Stomach (tissue), 9 donors: ENCODE results near the gene SLC26A1. TPM values are rescaled to one million over a fixed set of nuclear protein-coding genes. Genes with fewer than 3 reads are reported as not detected.
"Not testable (repeated sequence)": the region's sequence is repeated elsewhere in the genome, so short reads cannot be mapped to it uniquely, and the experiment has no call there.

Experiments
- DNase-seq, 2 donors: peaks; one replicate each; pipeline versions ENCODE4 v3.0.0 to v3.0.0-alpha.2; 2013 to 2019
- H3K27ac ChIP-seq, 5 donors: fragments of 200-600 bp in 4 of 5; sonication (generic) in 4 of 5; one replicate each; pipeline ENCODE4 v1.5.1; 2013 to 2019; ENCODE audit warnings: mild to moderate bottlenecking in 1 of 5, moderate library complexity in 1 of 5
- H3K27me3 ChIP-seq, 3 donors: fragments of 200-600 bp; sonication (generic); one replicate each; pipeline ENCODE4 v1.5.1; 2017 to 2019; ENCODE audit warnings: mixed run types in 1 of 3
- H3K36me3 ChIP-seq, 4 donors: fragments of 200-600 bp; sonication (generic); 1 replicate in 3 of 4; 2 replicates in 1 of 4; pipeline ENCODE4 v1.5.1; 2016 to 2019
- H3K4me1 ChIP-seq, 4 donors: fragments of 200-600 bp; sonication (generic); one replicate each; pipeline ENCODE4 v1.5.1; 2016 to 2019
- H3K4me3 ChIP-seq, 4 donors: fragments of 200-600 bp; sonication (generic) in 3 of 4; one replicate each; pipeline ENCODE4 v1.5.1; 2016 to 2019; ENCODE audit warnings: mild to moderate bottlenecking in 1 of 4
- H3K9me3 ChIP-seq, 4 donors: fragments of 200-600 bp; sonication (generic); one replicate each; pipeline ENCODE4 v1.5.1; 2016 to 2019
- EP300 ChIP-seq: sonication (generic); formaldehyde crosslinking; IDR thresholded peaks from one replicate; pipeline ENCODE4 v1.6.1; 2017; ENCODE audit warnings: antibody characterized with exemption
- POLR2A ChIP-seq, 4 donors: fragments of 450-650 bp; IDR thresholded peaks; one replicate each; pipeline ENCODE4 v1.6.1; 2016; ENCODE audit warnings: antibody characterized with exemption in 4 of 4, control low read depth in 2 of 4, mild to moderate bottlenecking in 1 of 4, moderate library complexity in 1 of 4
- POLR2AphosphoS5 ChIP-seq, 3 donors: sonication (generic); formaldehyde crosslinking; IDR thresholded peaks; one replicate each; pipeline ENCODE4 v1.6.1; 2016; ENCODE audit warnings: antibody characterized with exemption in 3 of 3
- WGBS, 5 donors: extraction: QIAGEN DNeasy Blood & Tissue Kit in 3 of 5; methylation state at CpG; one replicate each; pipeline versions ENCODE4 v1.1.5 to v1.1.7; 2013 to 2018; 5-methylcytosine and 5-hydroxymethylcytosine counted together
- intact Hi-C: fragments of 100-400 bp; cut with DNase I; formaldehyde crosslinking; loops from one replicate; pipeline ENCODE4 v1.15.1; 2023; ENCODE audit warnings: low total_unique reads
- polyA plus RNA-seq, 3 donors: library from polyadenylated mRNA; stranded (reverse); fragments of 200-250 nt; gene quantifications; one replicate each; pipeline ENCODE4 v1.2.3, GENCODE V29; 2013
- total RNA-seq, 5 donors: library from RNA; depleted of rRNA; stranded (reverse); fragments of >200 nt; gene quantifications; one replicate each; pipeline versions ENCODE4 v1.1.0 to v1.2.3, GENCODE V29; 2014 to 2016
- TF ChIP-seq, protein P1 (sequence below), 7 experiments: fragments of 450-650 bp in 4 of 7; fragments of 200-600 bp in 3 of 7; sonication (generic) in 3 of 7; IDR thresholded peaks; one replicate each; pipeline ENCODE4 v1.5.1; 2016 to 2019; ENCODE audit warnings: antibody characterized with exemption in 7 of 7, control low read depth in 2 of 7, mild to moderate bottlenecking in 1 of 7
- donor health status: healthy with polysubstance abuse.
- donor health status: Bipolar disorder and iron deficiency.
- donor health status: healthy.

Gene SLC26A1
- total and polyA plus RNA-seq, 8 donors = 0.18 to 8.9 (median 3.5) TPM; not detected in 3

DNA sequence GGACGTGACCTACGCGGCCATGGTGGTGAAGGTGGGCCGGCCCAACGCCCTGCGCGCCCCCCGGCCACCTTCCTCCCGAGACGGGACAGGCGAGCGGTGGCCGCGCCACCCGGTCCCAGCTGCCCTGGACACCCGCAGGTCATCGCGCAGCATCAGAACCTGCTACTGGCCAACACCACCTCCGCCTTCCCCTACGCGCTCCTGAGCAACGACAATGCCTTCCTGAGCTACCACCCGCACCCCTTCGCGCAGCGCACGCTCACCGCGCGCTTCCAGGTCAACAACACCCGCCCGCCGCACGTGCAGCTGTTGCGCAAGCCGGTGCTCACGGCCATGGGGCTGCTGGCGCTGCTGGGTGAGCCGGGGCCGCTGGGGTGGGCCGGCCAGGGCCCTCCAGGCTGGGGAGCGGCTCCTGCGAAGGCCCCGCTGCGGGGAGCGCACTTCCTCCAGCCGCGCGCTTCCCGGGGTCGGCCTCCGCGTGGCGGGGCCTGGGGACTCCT lies 9.0 kb upstream of the SLC26A1 start:
- TF ChIP-seq, protein P1, sequence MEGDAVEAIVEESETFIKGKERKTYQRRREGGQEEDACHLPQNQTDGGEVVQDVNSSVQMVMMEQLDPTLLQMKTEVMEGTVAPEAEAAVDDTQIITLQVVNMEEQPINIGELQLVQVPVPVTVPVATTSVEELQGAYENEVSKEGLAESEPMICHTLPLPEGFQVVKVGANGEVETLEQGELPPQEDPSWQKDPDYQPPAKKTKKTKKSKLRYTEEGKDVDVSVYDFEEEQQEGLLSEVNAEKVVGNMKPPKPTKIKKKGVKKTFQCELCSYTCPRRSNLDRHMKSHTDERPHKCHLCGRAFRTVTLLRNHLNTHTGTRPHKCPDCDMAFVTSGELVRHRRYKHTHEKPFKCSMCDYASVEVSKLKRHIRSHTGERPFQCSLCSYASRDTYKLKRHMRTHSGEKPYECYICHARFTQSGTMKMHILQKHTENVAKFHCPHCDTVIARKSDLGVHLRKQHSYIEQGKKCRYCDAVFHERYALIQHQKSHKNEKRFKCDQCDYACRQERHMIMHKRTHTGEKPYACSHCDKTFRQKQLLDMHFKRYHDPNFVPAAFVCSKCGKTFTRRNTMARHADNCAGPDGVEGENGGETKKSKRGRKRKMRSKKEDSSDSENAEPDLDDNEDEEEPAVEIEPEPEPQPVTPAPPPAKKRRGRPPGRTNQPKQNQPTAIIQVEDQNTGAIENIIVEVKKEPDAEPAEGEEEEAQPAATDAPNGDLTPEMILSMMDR (IDR thresholded peaks at IDR 0.05) = no peak
- no peak for TF ChIP-seq EP300
- no peak for TF ChIP-seq POLR2AphosphoS5 (IDR thresholded peaks at IDR 0.05)
- no peak for TF ChIP-seq POLR2A (IDR thresholded peaks at IDR 0.05)
- peaks cover 0 to 5% (median 0%) of the 10 kb centered on the region in 4 donors for H3K9me3 ChIP-seq
- peaks cover 27 to 35% (median 31%) of the 10 kb centered on the region in 4 donors for H3K4me1 ChIP-seq
- intact Hi-C loops = no loop called here
- peak overlapping the region in 3 of 4 donors; percentile 12 to 39 (median 20) for H3K4me3 ChIP-seq
- no peaks in the 10 kb centered on the region for H3K36me3 ChIP-seq
- WGBS, 5 donors = 0 to 3% (median 2%) methylated on average over 29 to 54 of the region's 54 CpGs
- no peak overlapping the region for H3K27ac ChIP-seq
- H3K27me3 ChIP-seq = peaks cover 26 to 99% (median 89%) of the 10 kb centered on the region in 3 donors
- peak; percentile 72 to 90 for DNase-seq

DNA sequence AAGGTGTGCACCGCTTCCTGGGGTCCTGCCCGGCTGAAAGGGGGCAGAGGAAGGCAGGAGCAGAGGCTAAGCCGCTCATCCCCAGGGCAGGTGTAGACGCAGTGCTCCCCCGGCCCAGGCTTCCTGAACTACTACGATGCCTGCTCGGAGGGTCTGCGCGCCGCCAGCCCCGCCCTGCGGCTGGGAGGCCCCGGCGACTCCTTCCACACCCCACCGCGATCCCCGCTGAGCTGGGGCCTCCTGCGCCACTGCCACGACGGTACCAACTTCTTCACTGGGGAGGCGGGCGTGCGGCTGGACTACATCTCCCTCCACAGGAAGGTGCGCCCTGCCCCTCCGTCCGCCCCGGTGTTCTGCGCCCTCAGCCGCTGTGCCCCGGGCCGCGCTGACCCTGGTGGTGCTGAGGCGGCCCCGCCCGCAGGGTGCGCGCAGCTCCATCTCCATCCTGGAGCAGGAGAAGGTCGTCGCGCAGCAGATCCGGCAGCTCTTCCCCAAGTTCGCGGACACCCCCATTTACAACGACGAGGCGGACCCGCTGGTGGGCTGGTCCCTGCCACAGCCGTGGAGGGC lies 8.4 kb upstream of the SLC26A1 start:
- Histone ChIP-seq H3K27me3 (peaks cover 26 to 99% (median 90%) of the 10 kb centered on the region in 3 donors), H3K27ac (no peak overlapping the region), H3K4me1 (peaks cover 29 to 41% (median 36%) of the 10 kb centered on the region in 4 donors), H3K36me3 (no peaks in the 10 kb centered on the region), H3K4me3 (peak overlapping the region in 1 of 4 donors; percentile 39), H3K9me3 (no peaks in the 10 kb centered on the region)
- WGBS, 5 donors = 12 to 26% (median 19%) methylated on average over 21 to 48 of the region's 48 CpGs
- intact Hi-C loops = no loop called here
- DNase-seq = no peak
- TF ChIP-seq POLR2A (IDR thresholded peaks at IDR 0.05) = no peak

DNA sequence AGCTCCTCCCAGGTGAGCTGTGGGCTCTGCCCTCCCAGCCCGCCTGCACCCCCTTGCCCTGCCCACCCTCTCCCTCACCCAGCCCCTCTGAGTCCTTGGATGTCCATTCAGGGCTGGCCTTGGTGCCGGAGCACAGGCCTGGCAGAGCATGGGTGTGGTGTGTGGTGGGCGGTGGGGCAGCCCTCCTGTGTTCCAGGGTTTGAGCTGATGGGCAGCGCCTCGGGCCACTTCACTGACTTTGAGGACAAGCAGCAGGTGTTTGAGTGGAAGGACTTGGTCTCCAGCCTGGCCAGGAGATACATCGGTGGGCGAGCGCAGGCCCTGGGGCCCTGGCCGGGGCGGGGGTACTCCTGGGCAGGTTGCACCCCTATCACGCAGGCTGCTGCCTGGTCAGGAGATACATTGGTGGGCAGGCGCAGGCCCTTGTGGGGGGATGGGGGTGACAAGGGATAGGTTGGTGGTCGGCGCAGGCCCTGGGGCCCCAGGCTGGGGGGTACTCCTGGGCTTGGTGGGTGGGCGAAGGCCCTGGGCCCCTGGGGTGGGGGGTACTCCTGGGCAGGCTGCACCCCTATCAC lies 7.6 kb upstream of the SLC26A1 start:
- Histone ChIP-seq H3K9me3 (no peaks in the 10 kb centered on the region), H3K27me3 (peaks cover 26 to 100% (median 86%) of the 10 kb centered on the region in 3 donors), H3K36me3 (no peaks in the 10 kb centered on the region), H3K4me1 (peaks cover 29 to 49% (median 44%) of the 10 kb centered on the region in 4 donors), H3K4me3 (no peak overlapping the region), H3K27ac (no peak overlapping the region)
- DNase-seq = no peak
- TF ChIP-seq, protein P1 (IDR thresholded peaks at IDR 0.05) = no peak
- no peak for TF ChIP-seq EP300
- no peak for TF ChIP-seq POLR2AphosphoS5 (IDR thresholded peaks at IDR 0.05)
- no peak for TF ChIP-seq POLR2A (IDR thresholded peaks at IDR 0.05)
- WGBS, 5 donors = 71 to 79% (median 78%) methylated on average over 7 to 15 of the region's 15 CpGs
- intact Hi-C loops = no loop called here

DNA sequence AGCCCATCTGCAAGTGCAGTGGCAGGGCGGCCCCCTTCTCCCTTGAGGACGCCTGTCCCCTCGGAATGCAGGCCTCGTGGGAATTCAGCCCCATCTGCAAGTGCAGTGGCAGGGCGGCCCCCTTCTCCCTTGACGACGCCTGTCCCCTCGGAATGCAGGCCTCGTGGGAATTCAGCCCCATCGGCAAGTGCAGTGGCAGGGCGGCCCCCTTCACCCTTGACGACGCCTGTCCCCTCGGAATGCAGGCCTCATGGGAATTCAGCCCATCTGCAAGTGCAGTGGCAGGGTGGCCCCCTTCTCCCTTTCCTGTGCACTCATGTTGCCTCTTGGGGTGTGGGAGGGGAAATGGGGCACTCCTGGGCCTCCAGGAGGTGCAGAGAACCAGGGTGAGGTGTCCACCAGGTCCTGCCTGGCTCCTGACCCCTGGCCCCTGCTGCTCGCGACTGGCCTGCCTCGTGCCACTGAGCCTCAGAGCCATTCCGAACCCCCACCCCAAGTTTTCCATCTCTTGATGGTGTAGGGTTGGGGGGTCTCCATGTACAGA lies 6.8 kb upstream of the SLC26A1 start:
- intact Hi-C loops = no loop called here
- TF ChIP-seq POLR2AphosphoS5 (IDR thresholded peaks at IDR 0.05) (no peak), POLR2A (IDR thresholded peaks at IDR 0.05) (no peak), EP300 (no peak)
- TF ChIP-seq, protein P1 (IDR thresholded peaks at IDR 0.05) = no peak
- no peak for DNase-seq
- Histone ChIP-seq H3K27ac (no peak overlapping the region), H3K4me1 (peaks cover 29 to 49% (median 45%) of the 10 kb centered on the region in 4 donors), H3K36me3 (no peaks in the 10 kb centered on the region), H3K27me3 (peaks cover 26 to 96% (median 79%) of the 10 kb centered on the region in 3 donors), H3K9me3 (no peaks in the 10 kb centered on the region), H3K4me3 (no peak overlapping the region)
- whole genome bisulfite sequencing, 5 donors = 58 to 67% (median 62%) methylated on average over 8 to 18 of the region's 18 CpGs

DNA sequence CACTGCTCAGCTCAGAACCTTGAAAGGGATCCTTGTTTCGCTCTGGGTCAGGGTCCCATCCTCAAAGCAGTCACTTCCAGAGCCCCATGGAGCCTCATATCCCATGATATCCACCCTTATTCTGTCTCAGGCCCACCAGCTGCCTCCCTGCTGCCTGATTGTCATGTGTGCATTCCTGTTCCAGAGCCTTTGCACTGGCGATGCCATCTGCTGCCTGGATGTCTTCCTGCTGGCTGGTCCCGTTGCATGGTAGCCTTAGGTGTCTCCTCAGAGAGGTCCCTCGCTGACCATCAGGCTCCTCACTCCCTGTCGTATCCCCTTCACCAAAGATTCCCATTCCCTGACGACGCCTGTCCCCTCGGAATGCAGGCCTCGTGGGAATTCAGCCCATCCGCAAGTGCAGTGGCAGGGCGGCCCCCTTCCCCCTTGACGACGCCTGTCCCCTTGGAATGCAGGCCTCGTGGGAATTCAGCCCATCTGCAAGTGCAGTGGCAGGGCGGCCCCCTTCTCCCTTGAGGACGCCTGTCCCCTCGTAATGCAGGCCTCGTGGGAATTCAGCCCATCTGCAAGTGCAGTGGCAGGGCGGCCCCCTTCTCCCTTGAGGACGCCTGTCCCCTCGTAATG lies 6.1 kb upstream of the SLC26A1 start:
- H3K4me3 ChIP-seq, H3K27ac ChIP-seq, DNase-seq, H3K36me3 ChIP-seq, H3K9me3 ChIP-seq, intact Hi-C loops: not testable (repeated sequence)
- H3K4me1 ChIP-seq = peaks cover 29 to 49% (median 45%) of the 10 kb centered on the region in 4 donors
- H3K27me3 ChIP-seq = peaks cover 26 to 90% (median 73%) of the 10 kb centered on the region in 3 donors
- WGBS, 5 donors = 47 to 68% (median 51%) methylated on average over 14 to 21 of the region's 21 CpGs
